HepG2 (cell line): ENCODE results near the gene CPB2. TPM values are rescaled to one million over a fixed set of nuclear protein-coding genes. Genes with fewer than 3 reads are reported as not detected.

ENCODE experiments used
- FOXP4 ChIP-seq: sonication (generic); formaldehyde crosslinking; IDR thresholded peaks from 2 replicates; pipeline ENCODE4 v1.4.0; 2020; ENCODE audit warnings: missing genetic modification reagents
- KAT8 ChIP-seq: IDR thresholded peaks from 2 replicates; pipeline ENCODE4 v1.6.1; 2016; ENCODE audit warnings: missing genetic modification reagents, missing compliant biosample characterization
- MZF1 ChIP-seq: sonication (generic); formaldehyde crosslinking; IDR thresholded peaks from 2 replicates; pipeline ENCODE4 v1.8.1; 2023; ENCODE audit warnings: mild to moderate bottlenecking, missing genetic modification reagents, borderline replicate concordance
- RBFOX2 ChIP-seq: fragments of 200-400 bp; formaldehyde crosslinking; IDR thresholded peaks from 2 replicates; pipeline ENCODE4 v1.6.1; 2017; ENCODE audit warnings: low read depth, mild to moderate bottlenecking, low read length
- RBM39 ChIP-seq: fragments of 200-400 bp; formaldehyde crosslinking; IDR thresholded peaks from one replicate; pipeline ENCODE4 v1.6.1; 2018; ENCODE audit warnings: antibody characterized with exemption, mild to moderate bottlenecking, low read depth, low read length; ENCODE audit not compliant: poor library complexity, severe bottlenecking
- SNAPC2 ChIP-seq: sonication (generic); formaldehyde crosslinking; IDR thresholded peaks from 2 replicates; pipeline ENCODE4 v1.8.1; 2022; ENCODE audit warnings: mild to moderate bottlenecking, missing genetic modification reagents
- SOX13 ChIP-seq, 3 experiments: fragments of 450-650 bp in 1 of 3; sonication (generic) in 1 of 3; formaldehyde crosslinking in 1 of 3; IDR thresholded peaks in 2 of 3; conservative IDR thresholded peaks in 1 of 3; 2 replicates each; pipeline versions ENCODE4 v1.5.0 to v1.6.1; 2016 to 2020; ENCODE audit warnings: antibody characterized with exemption in 1 of 3, mild to moderate bottlenecking in 1 of 3, missing compliant biosample characterization in 1 of 3, missing genetic modification reagents in 1 of 3, moderate library complexity in 1 of 3
- SOX5 ChIP-seq: IDR thresholded peaks from 2 replicates; pipeline ENCODE4 v1.6.1; 2016; ENCODE audit warnings: borderline replicate concordance
- ZHX2 ChIP-seq, 2 experiments: sonication (generic) in 1 of 2; formaldehyde crosslinking in 1 of 2; IDR thresholded peaks; 2 replicates each; pipeline versions ENCODE4 v1.6.1 to v1.9.0; 2014 to 2022; ENCODE audit warnings: antibody characterized with exemption in 1 of 2, borderline replicate concordance in 1 of 2, inconsistent platforms in 1 of 2, low read depth in 1 of 2, missing genetic modification reagents in 1 of 2
- ZNF775 ChIP-seq: sonication (generic); formaldehyde crosslinking; IDR thresholded peaks from 2 replicates; pipeline ENCODE4 v1.4.0; 2020; ENCODE audit warnings: missing genetic modification reagents, mild to moderate bottlenecking, moderate library complexity, borderline replicate concordance
- ZNF816 ChIP-seq: sonication (generic); formaldehyde crosslinking; IDR thresholded peaks from 2 replicates; pipeline ENCODE4 v1.8.0; 2022; ENCODE audit warnings: missing genetic modification reagents, mild to moderate bottlenecking, borderline replicate concordance
- ZXDC ChIP-seq: sonication (generic); formaldehyde crosslinking; IDR thresholded peaks from 2 replicates; pipeline ENCODE4 v1.5.0; 2020; ENCODE audit warnings: mild to moderate bottlenecking, missing genetic modification reagents
- polyA plus RNA-seq, 8 experiments: library from polyadenylated mRNA; depleted of rRNA in 3 of 8; stranded (reverse) in 7 of 8; unstranded in 1 of 8; fragments of >200 nt; fragmentation: Illumina TruSeq in 4 of 8; extraction: Trizol in 4 of 8; gene quantifications; 2 replicates each; pipeline versions ENCODE4 v1.2.1 to v1.2.3, GENCODE V29; 2011 to 2016; ENCODE audit warnings: low read depth in 4 of 8, missing spikeins in 1 of 8, mixed read lengths in 1 of 8; ENCODE audit not compliant: insufficient read depth in 1 of 8
- total RNA-seq, 5 experiments: library from RNA; depleted of rRNA; stranded (reverse); fragments of >200 nt; fragmentation: Illumina TruSeq; extraction: Trizol; gene quantifications; 2 replicates each; pipeline ENCODE4 v1.2.3, GENCODE V29; 2016; ENCODE audit warnings: low read depth in 1 of 5

CPB2 gene
- total and polyA plus RNA-seq, 2 of the 13 experiments (the other 11 are each of a cell fraction or from before 2014, with no cell fraction given), result 125 to 140 TPM

- TF ChIP-seq SOX5 (peak; percentile 54; the same call in 1 of the 2 replicates), RBFOX2 (peak; percentile 52; the same call in 1 of the 2 replicates), MZF1 (CRISPR knock-in tag) (no peak), KAT8 (CRISPR knock-in tag) (no peak), FOXP4 (CRISPR knock-in tag) (no peak), ZNF775 (CRISPR knock-in tag) (no peak), SOX13 (IDR thresholded peaks at IDR 0.05) (no peak), SOX13 (CRISPR knock-in tag; conservative IDR thresholded peaks at IDR 0.05 in 1 of 2, IDR thresholded peaks at IDR 0.05 in 1 of 2) (peak in 1 of 2 experiments; percentile 27; a peak in 1 of 4 replicates), ZNF816 (CRISPR knock-in tag) (no peak), SNAPC2 (CRISPR knock-in tag) (no peak), RBM39 (no peak), ZHX2 (IDR thresholded peaks at IDR 0.05; ENCODE audit: low read depth) (no peak), ZHX2 (CRISPR knock-in tag; IDR thresholded peaks at IDR 0.05; ENCODE audit: borderline replicate concordance) (no peak), ZXDC (CRISPR knock-in tag) (no peak)
These were observed 3.2 kb downstream of the CPB2 start (continued) for GRCh38 chr13:46101484-46102254.
